Stimulated activated CD4-positive, alpha-beta T cell treated with anti-CD3 and anti-CD28 coated beads, TNF-alpha, amount 100 ng/mL, for 1 hour (primary cell): Measurements from ENCODE around the gene USP8.
"Not testable (repeated sequence)": the region's sequence is repeated elsewhere in the genome, so short reads cannot be mapped to it uniquely, and the experiment has no call there.

Experiments used
- DNase-seq, 3 donors: peaks; one replicate each; pipeline ENCODE4 v3.0.0-alpha.2; 2020; ENCODE audit warnings: low read depth in 3 of 3, low spot score in 1 of 3

USP8 gene

GRCh38 chr15:50424066-50424890 is at the start of gene USP8:
USP8 (plus strand) TSS chr15:50424405; CDS start chr15:50439074, 14,669 bp downstream.
- DNase-seq, result peak; percentile 69 to 88 (median 76)

DNA sequence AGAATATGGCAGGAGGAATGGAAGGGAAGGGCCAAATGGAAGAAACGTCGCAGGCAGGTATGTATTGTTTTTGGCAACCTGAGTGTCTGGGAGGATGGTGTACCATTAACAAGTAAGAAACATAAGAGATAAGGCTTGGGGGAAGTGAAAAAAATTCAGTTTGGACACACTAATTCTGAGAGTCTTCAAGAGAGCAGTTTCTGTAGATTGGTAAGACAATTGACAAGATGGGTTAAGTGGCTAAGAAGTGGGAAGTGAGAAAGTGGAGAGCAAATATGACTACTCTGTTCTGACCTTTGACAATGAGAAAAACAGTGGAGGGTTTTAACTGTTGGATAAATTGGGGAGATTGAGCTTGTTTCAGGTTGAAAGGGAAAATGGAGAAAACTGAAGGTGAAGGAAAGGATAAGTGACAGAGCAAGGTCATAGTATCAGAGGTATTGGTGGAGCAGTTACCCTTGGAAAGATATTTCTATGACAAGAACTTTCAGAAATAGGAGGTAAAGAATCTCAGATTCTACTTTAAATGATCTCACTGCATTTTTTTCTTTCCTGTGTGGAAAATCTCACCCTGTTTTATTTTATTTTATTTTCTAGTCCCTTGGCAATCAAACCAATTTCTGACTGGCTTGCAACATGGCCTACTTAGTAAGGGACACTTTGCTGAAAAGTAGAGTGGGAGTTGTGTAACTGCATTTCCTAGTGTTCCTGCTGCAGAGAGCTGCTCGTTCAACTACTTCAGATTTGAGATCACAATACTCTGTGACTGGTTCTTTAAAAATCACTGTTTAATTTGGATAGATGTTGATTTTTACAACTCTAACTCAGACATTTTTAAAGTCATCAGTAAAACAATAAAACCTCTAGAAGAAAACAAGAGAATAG is 46.1 kb upstream of the USP8 start:
- DNase-seq, result no peak

GRCh38 chr15:50378776-50379175 is 45.4 kb upstream of the USP8 start:
- DNase-seq, result no peak

GRCh38 chr15:50379413-50379812 is 44.8 kb upstream of the USP8 start:
- DNase-seq, result not testable (repeated sequence)

DNA sequence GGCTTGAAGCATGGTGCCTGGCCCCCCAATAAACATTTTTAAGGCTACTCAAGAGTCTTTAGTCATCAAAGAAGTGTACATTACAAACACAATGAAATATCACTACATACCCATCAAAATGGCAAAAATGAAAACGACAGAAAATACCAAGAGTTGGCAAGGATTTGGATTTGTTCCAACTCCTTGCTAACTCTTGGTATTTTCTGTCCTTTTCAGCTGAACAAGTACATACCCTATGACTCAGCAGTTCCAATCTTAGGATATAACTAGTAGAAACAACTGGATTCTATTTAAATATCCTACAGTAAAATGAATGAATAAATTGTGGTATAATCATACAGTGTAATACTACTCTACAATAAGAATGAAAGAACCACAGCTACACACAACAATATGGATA is 44.1 kb upstream of the USP8 start:
- no peak for DNase-seq

GRCh38 chr15:50381438-50381837 is 42.8 kb upstream of the USP8 start:
- DNase-seq, result no peak

DNA sequence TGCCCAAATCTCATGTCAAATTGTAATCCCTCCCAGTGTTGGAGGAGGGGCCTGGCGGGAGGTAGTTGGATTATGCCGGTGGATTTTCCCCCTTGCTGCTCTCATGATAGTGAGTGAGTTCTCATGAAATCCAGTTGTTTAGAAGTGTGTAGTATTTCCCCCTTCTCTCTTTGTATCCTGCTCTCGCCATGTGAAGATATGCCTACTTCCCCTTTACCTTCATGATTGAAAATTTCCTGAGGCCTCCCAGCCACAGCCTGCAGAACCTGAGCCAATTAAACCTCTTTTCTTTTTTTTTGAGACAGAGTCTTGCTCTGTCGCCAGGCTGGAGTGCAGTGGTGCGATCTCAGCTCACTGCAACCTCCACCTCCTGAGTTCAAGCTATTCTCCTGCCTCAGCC is 41.8 kb upstream of the USP8 start:
- DNase-seq, result not testable (repeated sequence)

DNA sequence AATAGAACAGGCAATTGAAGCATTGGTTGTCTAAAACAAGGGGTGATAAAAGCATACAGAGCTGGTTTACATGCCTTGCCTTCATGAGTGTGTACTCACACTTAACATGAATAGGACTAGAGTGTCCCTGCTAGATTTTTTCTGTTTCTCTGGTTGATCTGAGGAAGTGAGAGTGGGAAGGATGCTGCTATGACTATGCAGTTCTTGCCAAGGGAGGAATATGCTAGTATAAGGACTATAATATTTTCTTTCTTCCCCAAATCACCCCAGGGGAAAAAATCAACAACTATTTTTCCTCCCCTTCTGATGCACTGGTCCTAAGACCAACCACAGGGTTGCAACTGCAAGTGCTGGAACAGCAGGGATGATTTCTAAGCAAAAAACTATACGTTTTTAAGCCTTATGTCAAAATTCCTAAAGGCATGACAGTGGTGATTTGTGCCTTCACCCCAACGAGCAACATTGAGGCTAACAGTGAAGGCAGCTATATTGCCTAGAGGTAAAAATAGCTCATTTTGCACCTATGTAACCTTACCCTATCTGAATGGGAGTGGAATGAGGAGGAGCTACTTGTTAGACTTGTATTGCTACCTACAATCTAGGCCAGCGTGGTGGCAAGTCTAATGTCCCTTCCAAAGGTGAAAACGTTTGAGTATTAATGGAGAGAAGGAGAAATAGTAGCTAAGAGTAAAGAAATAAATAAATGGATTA is 33.5 kb upstream of the USP8 start:
- DNase-seq, result no peak

DNA sequence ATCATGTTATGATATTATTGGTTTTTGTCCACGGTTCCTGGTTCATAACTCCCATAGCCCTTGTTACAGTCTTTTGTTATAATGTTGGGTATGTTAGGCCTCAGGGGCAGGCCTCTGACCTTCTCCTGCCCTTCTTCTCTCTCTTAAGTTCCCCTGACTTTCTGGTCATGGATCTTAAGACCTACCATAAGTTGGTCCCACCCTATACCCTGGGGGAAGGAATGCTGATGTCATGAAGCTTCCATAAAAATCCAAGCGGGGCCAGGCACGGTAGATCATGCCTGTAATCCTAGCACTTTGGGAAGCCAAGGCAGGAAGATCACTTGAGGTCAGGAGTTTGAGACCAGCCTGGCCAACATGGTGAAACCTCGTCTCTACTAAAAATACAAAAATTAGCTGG is 32.6 kb upstream of the USP8 start:
- DNase-seq, result not testable (repeated sequence)

DNA sequence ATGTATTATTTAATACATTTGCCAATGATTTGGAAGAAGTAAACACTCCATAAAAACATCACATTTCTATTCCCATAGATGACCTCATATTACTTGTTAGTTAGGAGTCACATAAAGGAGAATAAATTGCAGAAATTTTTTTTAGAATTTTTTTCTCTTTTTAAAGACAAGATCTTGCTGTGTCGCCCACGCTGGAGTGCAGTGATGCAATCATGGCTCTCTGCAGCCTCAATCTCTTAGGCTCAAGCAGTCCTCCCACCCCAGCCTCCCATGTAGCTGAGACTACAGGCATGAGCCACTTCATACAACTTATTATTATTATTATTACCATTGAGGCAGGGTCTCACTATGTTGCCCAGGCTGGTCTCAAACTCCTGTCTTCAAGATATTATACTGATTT is 12.3 kb upstream of the USP8 start:
- no peak for DNase-seq

GRCh38 chr15:50414624-50415023 is 9.6 kb upstream of the USP8 start:
- no peak for DNase-seq

- DNase-seq, result no peak
These were observed 8.3 kb upstream of the USP8 start for GRCh38 chr15:50415752-50416404.

DNA sequence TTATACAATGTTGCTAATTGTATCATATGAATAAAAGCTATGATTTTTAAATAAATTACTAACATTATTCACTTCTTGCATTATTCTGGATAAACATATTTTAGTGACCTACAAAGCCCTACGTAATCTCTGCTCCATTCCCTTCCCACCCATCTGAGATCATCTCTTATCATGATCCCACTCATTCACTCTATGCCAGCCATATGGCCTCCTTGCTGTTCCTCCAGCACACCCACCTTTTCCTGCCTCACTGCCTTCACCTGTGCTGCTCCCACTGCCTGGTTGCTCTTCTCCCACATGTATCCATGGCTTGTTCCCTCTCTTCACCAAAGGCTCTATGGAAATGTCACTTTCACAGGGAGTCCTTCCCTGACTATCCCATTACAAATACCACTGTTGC is 7.3 kb upstream of the USP8 start:
- no peak for DNase-seq

- DNase-seq, result no peak
These were observed 6.1 kb upstream of the USP8 start for GRCh38 chr15:50418041-50418583.

- no peak for DNase-seq
These were observed 1.0 kb downstream of the USP8 start for GRCh38 chr15:50425219-50425618.

DNA sequence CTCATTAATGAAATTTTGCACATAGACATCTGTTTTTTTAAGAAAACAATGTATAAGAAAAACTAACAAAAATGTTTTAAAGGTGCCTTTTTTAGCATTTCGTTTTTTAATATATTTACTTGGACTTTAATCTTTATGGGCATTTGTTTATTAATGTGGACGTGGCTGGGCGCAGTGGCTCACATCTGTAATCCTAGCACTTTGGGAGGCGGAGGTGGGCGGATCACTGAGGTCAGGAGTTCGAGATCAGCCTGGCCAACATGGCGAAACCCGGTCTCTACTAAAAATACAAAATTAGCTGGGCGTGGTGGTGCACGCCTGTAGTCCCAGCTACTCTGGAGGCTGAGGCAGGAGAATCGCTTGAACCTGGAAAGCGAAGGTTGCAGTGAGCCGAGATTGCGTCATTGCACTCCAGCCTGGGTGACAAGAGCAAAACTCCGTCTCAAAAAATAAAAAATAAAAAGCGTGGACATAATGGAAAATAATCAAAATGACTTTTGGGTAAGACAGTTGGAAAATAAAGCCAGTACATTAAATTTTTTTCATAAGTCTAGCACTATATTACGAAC is 1.6 kb downstream of the USP8 start:
- not testable (repeated sequence) for DNase-seq

- no peak for DNase-seq
These were observed 2.2 kb downstream of the USP8 start for GRCh38 chr15:50426428-50426827.

GRCh38 chr15:50431204-50431603 is 7.0 kb downstream of the USP8 start:
- DNase-seq, result no peak

- DNase-seq, result no peak
These were observed 8.0 kb downstream of the USP8 start for GRCh38 chr15:50432230-50432629.

- no peak for DNase-seq
These were observed 11.6 kb downstream of the USP8 start for GRCh38 chr15:50435772-50436171.
